22Rv1 (cell line): ENCODE results near the gene MNAT1.

ENCODE experiments used
- CTCF ChIP-seq: fragments of 450-650 bp; IDR thresholded peaks from 2 replicates; pipeline ENCODE4 v1.5.1; 2017; ENCODE audit warnings: mild to moderate bottlenecking
- ZFX ChIP-seq: fragments of 450-650 bp; IDR thresholded peaks from 2 replicates; pipeline ENCODE4 v1.6.1; 2017; ENCODE audit warnings: antibody characterized with exemption, borderline replicate concordance

GRCh38 chr14:60771117-60771516, 36.6 kb downstream of the MNAT1 start:
- no peak for TF ChIP-seq CTCF
- no peak for TF ChIP-seq ZFX
